ENCODE results near the gene RAP2A.

Gene RAP2A

DNA sequence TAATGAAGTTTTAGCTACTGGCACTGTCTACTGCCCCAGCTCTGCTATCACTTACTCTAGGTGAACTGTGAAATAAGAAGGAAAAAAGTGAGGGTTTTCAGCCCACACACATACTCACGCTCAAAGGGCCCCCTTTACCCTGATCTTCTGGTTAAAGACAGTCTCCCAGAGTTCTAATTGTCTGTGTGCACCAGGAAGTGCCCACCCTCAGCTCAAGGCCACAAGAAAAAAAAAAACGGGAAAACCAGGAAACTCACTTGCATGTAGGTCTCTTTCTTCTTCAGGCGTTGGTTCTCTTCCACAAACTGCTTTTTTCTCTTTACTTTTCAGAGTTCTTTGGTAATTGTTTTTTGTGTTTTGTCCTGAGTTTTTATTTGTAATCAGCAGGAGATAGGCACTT lies 22.1 kb downstream of the RAP2A start:
- no peak for DNase-seq

DNA sequence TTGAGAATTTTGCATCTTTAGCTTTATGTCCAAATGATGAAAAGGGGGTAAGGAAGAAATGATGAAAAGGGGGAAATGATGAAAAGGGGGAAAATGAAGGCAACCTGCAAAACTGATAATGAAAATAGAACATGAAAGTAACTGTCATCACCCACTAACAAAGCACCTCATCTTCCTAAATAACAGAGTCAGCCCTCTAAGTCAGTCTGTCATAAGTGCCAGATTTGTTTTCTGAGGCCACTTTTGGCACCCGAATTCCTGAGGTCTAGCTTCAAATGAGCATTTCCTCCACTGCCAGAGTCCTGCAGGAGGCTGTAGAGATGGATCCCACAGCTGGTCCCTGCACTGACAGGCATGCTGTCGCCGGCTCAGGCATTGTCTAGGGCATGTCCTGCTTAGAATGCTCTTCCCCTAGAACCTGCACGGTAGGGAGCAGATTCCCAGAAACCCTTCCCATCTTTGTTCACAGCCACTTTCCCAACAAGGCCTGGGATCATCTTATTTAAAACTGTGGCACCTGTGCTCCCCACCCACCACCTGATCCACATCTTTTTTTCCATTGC lies 25.3 kb downstream of the RAP2A start:
- DNase-seq: no peak

DNA sequence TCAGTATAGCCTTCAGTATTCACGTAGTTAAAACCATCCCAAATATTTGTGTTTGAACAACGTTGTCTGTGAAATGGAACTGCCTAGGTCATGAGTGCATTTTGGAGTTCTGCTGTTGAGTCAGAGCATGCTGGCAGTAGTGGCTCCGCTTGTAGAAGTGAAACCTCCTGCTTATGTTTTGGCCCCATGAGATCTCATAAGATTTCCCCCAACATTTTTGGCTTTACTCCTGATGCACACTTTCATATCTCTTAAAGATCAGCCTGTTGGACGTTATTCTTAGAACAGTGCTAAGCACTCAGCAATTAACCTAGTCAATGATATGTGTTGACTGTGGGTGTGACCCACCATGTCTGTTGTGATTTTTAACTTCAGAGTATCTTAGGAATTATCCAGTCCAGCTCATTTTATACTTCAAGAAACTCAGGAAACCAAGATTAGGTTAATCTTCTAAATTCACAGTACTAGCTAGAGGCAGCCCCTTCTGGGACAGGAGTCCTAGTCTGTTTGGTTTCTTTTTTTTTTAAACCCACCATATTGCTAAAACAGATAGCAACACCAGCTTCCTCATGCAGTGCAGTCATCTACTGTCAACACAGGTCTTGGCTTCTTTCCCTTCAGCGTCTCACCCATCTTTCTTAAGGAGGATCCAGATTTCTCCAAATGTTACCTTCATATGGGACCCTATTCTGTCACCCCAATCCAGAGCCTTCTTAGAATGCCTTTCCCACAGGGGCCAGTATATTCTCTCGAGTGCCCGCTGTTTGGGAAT lies 26.2 kb downstream of the RAP2A start:
- no peak for DNase-seq

DNA sequence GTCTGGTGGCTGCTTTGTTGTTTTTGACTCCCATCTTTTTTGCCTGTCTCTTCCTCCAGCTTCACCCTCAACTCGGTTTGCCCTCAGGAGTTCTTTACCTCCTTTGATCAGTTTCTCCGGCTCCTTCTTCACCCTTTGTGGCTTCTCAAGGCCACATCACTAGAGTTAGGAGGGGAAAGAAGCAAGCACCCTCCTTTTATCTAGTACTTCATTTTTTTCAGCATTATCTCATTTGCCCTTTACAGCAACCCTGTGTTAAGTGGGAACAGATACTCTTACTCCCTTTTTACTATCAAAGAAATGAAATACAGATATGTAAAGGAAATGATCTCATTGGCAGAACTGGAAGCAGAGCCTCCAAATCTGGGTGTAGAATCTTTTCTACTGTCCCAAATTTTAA lies 26.9 kb downstream of the RAP2A start:
- no peak for DNase-seq

DNA sequence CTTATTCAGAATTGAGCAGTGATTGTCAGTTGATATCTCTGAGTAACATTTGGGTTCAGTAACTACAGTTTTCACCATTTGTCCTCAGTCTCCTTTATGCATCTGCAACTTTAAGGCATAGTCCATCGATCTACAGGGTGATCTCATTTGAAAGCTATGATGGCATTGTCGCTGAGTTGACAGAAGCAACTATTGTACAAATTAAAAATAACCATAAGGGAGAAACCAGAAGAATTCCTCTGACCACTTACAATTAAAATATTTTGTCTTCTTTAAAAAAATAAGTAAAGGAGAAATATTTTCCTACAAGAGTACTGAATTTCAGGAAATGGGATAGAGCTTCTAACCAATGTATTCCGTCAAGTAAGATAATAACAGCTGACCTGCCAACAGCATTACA lies 30.6 kb downstream of the RAP2A start:
- DNase-seq: no peak

DNA sequence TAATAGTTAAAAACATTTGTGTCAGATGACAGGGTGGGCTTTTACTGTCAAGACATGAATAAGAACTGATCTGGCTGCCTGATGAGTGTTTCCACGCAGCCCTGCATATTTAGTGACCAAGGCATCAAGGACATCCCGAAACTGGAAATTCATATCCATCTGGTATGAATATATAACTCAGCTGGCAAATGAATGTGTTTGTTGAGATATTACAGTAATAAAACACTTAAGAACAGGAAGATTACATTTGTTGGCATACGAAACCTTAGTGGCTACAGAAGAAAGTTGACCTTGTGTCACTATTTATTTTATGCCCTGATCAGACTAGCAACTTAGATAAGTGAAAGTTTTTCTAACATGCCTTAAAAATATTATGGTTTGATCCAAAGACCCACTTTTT lies 32.8 kb downstream of the RAP2A start:
- no peak for DNase-seq

DNA sequence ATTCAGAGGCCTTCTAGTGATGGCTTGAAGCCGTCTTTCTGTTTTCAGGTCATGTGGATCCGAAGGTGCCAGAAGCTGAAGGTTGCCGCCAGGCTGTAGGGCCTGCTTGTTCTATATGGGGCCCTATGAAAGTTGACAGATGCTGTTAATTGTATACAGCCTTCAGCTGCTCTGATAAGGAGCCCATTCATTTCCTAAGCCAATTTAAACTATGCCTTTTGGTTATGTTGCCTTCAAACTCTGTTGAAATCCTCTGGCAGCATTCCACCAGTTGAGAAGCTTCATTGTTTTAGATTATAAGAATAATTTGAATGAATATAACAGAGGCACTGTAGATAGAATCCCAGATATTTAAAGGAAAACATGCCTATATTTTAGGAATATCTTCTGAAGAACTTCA lies 34.4 kb downstream of the RAP2A start:
- no peak for DNase-seq

DNA sequence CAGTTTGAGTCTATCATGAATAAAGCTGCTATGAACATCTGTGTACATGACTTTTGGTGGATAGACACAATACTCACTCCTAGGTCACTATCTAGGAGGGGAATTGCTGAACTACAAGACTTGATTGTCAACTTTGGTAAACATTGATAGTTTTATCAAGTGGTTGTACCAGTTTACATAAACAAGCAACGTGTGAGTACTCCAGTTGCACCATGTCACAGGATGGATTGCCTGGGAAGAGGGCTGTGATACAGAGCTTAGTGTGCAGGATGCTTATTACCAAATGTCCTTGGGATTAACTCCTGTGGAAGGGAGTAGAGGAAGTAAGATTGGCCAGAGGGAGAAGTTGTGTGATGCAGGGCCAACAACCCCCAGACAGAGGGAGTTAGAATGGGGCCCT lies 37.7 kb downstream of the RAP2A start:
- DNase-seq: no peak

DNA sequence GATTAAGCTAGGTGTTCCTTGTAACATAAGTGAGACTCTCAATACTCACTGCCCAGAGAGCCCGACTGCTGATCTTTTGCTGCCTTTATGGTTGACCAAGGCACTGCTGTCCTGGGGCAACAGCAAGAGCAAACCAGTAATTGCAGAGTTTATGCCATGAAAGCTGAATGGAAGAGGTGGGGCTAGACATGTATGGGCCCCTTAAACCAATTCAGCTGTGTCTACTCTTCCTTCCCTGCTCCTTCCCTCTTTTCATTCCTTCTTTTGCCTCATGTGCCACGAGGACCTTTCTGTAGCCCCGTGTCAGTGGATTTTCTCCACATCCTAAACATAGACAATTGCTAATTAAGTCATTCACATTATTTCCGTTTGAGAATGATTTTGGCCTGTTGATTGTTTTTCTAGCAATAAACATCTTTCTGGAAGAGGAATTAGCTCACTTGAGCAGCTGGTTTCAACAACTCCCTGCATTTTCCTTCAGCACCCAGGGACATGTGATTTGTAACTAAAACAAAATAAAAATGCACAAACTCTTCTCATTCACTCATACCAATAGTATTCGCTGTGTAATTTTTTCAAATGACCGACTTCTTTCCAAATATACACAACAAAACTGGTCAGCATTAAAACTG lies 40.5 kb downstream of the RAP2A start:
- DNase-seq: no peak

DNA sequence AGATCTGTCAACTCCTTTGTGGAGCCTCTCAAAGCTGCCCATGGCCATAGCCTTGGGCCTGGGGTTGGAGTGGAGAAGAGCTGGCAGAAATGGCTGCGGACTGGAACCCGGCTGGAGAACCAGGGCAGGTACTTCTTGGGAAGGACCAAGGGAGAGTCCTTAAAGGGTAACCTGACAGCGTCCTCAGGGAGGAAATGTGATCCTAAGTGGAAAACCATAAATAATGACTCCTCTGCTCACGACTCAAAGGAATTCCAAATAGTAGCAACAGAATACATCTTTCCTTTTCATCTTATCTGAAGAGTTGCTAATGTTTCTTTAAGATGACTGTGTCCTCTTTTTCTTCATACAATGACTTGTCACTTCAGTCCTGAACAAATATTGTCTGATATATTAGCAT lies 41.0 kb downstream of the RAP2A start:
- no peak for DNase-seq

DNA sequence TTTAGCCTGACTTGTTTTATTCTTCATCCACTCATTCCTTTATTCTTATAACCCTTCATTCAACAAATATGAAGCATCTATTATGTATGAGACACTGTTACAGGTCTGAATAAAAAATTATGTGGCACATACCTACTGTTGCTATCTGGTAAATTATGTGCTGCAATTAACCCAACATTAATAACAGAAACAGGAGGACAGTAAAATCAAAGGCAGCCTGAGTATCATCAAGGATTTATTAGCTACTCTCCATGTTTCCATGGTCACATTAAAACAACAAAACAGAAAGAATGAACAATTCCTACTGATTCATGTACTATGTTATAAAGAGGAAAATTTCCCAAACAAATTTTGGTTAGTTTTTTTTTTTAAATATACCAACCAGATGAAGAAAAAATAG lies 43.9 kb downstream of the RAP2A start:
- DNase-seq: no peak

DNA sequence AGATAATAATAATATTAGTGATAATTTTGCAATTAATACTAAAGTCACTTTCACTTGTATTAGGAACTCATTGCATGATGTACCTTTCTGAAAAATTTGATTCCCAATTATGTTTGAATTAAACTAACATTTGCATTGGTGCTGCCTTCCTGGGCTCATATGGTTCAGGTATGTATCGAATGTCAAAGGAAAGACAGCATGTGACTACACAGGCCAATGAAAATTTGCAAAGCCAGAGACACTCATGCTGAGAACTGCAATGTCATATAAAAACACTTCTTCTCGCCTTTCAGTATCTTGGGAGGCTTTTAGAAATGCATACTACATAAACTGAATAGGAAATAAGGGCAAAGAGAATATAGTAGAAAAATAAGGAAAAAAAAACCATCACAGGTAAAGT lies 44.3 kb downstream of the RAP2A start:
- no peak for DNase-seq

DNA sequence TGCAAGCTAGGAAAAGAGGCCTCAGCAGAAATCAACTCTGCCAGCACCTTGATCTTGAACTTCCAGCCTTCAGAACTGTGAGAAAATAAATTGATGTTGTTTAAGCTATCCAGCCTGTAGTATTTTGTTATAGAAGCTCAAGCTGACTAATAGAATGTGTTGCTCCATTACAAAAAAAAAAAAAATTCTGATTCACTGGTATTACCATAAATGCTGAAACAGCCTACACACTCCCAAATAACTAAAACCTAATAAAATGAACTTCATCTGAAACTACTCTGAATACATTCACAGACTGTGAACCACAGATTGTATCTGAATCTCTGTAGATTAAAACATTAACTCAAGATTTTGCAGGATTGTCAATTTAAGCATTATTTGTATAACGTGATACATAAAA lies 49.5 kb downstream of the RAP2A start:
- no peak for DNase-seq

DNA sequence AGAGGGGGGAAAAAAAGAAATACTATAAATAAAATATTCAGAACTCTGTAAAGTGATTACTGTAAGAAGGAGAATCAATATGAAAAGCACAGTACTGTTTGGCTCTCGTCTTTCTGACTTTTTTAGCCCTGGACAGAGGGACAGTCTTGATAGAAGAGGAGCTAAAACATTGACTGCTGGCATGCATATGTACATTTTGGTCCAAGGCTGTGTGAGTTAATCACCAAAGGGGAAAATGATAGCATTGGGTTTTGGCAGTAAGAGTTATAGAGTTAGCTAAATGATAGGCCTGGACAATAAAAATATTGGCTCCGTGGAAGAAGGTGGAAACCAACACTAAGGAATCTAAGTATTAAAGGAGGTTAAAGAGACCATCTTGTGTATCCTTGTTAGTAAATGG lies 50.3 kb downstream of the RAP2A start:
- no peak for DNase-seq

DNA sequence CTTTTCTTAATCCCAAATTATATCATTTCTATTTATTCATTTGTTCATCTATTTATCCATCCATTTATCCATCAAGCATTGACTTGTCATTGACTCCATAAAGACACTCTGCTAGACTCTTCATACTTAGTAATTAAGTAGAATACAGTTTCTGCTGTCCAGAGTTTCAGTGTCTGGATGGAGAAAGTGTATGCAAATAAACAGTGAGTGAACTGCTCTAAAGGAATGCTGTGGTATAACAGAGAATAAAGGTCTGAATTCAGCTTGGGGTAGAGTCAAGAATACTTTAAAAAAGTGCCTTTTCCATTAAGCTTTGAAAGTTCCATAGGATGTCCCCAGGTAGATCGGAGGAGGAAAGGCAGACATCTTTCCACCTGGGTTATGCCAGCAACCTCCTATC lies 51.4 kb downstream of the RAP2A start:
- DNase-seq: no peak

DNA sequence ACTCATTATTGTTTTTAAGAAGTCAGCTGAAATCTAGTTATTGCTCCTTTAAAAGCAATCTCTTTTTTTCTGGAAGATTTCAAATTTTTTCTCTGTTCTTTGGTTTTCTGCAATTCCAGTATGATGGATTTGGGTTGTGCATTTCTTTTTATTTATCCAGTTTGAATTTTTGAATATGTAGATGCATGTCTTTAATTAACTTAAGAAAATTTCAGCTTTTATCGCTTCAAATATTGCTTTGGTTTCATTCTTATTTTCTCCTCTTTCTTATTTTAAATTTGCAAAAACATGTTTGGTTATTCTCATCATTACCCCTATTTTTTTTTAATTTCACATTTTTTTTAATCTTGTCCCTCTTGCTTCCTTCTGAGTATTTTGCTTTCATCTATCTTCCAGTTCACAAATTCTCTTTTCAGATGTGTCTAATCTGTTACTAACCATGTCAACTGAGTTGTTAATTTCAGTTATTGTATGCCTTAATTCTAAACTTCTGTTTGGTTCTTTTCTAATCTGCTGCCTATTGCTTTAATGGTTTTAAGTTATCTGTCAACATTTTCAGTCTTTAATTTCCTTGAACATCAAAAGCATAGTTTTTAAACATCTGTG lies 56.8 kb downstream of the RAP2A start:
- no peak for DNase-seq

DNA sequence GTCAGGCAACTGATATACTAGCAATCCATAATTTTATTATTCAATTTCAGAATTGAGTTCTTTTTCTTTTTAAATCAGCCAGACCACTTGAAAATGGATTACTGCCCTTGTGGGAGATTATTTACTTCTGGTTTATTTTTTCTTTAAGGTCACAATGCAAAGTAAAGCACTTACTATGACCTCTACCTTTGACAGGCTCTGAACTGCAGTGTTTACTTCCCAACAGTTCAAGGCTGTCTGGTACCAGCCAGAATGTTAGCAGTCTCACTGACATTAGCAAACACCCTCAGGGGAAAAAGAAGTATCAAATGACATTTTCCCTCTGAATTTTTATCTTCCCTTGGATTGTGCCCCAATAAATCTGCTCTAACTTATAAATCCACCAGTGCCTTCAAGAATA lies 57.5 kb downstream of the RAP2A start:
- no peak for DNase-seq

DNA sequence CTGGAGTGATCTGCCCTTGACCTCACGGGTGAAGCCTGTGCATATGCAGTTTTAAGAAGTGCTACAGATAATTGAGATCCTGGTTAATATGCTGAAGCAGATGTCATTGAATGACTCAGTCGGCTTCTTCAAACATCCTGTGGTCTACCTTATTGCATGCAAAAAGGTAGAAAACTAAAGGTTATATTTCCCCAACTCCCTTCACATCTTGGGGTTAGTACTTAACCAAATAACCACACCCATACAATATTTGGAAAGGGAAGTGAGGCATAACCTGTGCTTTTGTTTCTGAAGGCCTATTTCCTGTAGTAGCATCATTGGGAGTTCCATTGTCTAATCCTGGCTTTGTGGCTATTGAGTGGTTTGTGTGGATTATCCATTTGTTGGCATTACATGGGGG lies 58.3 kb downstream of the RAP2A start:
- DNase-seq: no peak

DNA sequence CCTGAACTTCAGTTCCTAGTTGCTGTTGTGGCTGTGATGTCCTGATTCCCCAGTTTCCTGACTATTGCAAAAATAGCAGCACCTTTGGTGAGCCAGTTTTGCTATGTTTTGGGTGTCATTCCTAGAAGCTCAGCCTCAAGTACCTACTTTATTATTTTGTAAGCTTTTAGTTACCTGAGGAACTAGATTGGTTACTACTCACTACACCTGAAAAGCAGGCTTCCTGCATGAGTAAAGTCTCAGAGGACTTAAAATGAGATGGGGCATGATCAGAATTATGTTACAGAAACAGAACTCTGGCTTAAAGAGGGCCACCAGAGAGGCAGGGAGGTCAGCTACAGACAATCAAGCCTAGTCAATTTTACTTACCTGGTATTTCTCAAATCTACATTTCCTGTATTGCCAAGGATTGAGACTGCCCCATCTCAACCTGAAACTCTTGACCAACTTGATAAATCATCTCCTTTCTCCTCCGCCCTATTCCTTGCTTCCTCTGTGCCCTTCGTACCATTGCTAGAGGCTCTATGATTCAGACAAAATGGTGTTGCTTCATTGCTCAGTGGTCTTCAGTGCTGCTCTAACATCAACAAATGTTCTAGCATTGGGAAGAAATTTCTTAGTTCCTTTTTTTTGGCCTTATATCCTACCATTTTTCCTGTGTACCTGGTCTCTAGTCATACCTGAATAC lies 58.9 kb downstream of the RAP2A start:
- DNase-seq: no peak

DNA sequence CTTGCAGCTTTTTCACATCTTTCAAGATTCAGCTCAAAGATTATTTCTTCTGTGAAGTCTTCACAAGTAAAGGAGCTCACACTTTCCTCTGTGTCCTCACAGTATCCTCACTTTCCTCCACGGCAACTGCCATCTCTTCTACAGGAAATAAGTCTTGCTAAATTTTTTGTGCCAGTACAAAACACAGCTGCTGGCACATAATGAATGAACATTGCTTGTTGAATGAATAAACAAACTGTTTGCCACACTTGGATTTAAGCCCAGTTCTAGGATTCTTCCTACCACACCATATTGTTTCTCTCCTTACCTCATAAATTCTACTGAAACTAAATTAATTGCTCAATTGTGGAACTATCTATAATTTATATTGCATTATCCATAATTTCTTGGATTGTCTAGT lies 59.5 kb downstream of the RAP2A start:
- DNase-seq: no peak

DNA sequence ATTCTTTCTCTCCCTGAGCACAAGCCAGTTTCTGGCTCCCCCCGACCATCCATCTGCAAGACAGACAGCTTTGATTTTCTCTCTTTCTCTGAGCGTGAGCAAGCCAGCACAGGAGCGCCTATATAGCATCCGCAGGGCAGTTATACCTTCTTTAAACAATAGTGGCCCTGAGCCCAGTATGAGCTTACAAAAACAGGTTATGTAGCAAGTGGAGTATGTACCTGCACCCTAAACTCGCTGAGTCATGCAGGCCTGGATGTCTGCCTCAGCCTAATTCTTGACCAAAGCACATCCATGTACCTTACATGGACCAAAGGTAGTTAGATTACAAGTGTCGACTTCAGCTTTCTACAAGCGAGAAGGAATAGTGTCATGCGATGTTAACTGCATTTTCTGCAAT lies 61.7 kb downstream of the RAP2A start:
- DNase-seq: no peak

DNA sequence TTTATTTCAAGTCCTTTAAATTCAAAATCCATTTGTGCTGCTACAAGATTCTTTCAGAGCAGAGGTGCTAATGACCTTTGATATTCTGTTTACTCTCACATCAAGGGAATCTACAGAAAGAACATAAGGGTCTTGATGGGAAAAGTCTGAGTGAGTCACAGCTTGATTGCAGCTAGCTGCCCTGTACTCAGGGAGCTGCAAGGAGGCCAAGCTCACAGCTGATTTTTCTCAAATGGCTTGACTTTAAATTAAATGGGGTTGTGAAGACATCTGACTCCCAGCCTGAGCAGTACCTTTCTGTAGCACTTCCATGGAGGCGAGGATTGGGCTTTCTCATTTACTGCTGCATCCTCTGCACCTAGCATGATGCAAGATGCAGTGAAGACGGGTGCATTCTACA lies 62.5 kb downstream of the RAP2A start:
- no peak for DNase-seq

DNA sequence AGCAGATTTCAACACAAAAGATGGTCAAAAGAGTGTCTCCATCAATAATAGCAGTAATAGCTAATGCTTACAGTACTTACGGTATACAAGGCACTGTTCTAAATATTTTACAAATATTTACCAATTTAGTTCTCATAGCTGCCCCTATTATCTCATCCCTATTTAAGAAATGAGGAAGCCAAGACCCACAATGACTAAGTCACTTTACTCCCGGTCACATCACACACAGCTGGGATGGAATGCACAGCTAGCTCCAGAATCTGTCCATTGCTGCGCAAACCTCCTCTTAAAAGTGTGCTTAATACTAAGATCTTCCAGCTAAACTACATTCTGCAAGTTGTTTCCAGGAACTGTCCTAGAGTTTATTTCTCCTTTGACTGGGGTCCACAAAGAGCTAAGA lies 63.4 kb downstream of the RAP2A start:
- DNase-seq: no peak

DNA sequence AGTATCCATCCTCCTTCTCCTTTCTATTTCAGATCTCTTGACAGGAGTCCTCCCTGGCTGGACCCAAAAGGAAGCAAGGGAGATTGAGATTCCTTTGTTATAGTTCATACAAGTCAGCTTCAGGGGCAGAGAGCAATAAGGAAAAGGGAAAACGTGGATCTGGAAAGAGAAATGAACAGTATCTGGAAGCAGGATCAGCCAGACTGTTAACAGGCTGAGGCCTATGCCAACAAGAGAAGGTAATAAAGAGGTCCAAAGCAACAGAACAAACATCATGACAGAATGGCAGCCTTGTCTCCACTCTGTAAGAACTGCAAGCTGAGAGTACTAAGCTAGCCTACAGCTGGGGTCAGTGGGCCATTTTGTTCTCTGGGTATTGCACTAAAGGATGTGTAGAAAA lies 64.5 kb downstream of the RAP2A start:
- no peak for DNase-seq

All from NCI-H2107 (cell line).